Epithelial cell of esophagus (primary cell): Measurements from ENCODE around the gene SFRP2.

ENCODE experiments used
- DNase-seq: peaks from one replicate; pipeline ENCODE4 v3.0.0; 2010; ENCODE audit warnings: low read depth
- H3K4me3 ChIP-seq: 2 replicates; pipeline ENCODE4 v1.5.1; 2011; ENCODE audit warnings: mild to moderate bottlenecking, low read length, control low read depth
- TF ChIP-seq, protein P1 (sequence below): IDR thresholded peaks from 2 replicates; pipeline ENCODE4 v1.5.1; 2011; ENCODE audit warnings: low read depth, mild to moderate bottlenecking, low read length, control low read depth, inconsistent platforms; ENCODE audit not compliant: insufficient read depth; ENCODE audit errors: missing control alignments

SFRP2 gene

DNA sequence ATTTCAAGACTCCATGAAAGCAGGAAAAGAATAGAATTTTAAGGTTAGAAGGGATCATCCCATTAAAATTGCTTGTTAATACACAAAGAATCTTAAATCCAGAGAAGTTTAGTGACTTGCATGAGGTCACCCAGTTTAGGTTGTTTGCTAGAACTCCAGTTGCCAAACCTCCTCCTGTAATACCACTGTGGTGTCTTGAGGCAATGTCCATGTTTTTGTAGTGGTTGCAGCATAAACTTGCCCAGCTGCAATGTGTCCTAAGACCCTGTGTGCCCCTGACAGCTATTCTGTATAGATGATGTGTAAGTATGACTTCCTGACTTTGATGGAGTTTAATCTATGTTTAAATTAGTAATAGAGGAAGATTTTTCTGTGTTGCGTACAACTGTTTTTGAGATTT lies 6.3 kb downstream of the SFRP2 start:
- TF ChIP-seq, protein P1, sequence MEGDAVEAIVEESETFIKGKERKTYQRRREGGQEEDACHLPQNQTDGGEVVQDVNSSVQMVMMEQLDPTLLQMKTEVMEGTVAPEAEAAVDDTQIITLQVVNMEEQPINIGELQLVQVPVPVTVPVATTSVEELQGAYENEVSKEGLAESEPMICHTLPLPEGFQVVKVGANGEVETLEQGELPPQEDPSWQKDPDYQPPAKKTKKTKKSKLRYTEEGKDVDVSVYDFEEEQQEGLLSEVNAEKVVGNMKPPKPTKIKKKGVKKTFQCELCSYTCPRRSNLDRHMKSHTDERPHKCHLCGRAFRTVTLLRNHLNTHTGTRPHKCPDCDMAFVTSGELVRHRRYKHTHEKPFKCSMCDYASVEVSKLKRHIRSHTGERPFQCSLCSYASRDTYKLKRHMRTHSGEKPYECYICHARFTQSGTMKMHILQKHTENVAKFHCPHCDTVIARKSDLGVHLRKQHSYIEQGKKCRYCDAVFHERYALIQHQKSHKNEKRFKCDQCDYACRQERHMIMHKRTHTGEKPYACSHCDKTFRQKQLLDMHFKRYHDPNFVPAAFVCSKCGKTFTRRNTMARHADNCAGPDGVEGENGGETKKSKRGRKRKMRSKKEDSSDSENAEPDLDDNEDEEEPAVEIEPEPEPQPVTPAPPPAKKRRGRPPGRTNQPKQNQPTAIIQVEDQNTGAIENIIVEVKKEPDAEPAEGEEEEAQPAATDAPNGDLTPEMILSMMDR = no peak
- H3K4me3 ChIP-seq = no peak overlapping the region
- no peak for DNase-seq

DNA sequence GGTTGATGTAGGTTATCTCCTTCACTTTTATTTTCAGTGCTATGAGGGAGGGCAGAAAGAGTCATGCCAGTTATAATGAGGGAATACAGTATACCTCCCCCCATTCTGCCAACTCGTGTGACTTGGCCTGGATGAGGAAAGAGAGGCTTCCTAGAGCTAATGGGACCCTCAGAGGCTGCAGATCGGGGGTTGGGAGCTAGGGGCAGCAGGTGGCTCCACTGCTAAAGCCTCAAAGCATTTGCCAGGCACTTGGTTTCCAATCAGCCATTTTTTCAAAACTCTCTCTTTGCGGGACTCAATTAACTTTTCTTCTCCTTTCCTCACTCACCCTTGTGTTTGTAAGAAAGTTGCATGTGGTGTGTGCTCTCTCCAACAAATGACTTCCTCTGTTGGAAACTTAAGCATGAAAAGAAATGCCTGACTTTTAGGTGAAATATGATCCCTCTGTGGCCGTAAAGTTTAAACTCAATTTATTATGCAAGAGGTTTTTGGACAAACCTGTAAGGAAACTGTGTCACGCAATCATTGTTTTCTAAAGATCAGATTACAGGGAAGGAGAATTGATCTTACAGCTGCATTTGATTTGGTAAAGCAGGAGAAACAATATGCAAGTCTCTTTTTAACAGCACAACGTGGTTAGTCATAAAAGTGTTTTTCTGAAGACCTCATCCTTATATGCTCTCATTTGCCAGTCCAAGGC lies 7.0 kb downstream of the SFRP2 start:
- H3K4me3 ChIP-seq = no peak overlapping the region
- peak; percentile 60 for DNase-seq
- TF ChIP-seq, protein P1 = no peak

DNA sequence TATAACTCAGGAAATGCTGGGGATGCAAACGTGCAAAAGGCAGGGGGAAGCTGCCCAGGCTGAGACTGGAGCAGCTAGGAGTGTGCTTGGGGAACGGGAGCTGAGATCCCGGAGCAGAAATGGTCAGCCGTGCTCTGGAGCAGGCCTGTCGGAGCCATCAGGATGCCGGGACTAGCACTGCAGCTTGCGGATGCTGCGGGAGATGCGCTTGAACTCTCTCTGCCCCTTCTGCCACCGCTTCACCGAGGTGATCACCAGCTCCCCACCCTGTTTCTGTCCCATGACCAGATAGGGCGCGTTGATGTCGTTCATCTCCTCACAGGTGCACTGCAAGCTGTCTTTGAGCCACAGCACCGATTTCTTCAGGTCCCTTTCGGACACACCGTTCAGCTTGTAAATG lies 7.6 kb downstream of the SFRP2 start:
- TF ChIP-seq, protein P1 = no peak
- no peak overlapping the region for H3K4me3 ChIP-seq
- no peak for DNase-seq

DNA sequence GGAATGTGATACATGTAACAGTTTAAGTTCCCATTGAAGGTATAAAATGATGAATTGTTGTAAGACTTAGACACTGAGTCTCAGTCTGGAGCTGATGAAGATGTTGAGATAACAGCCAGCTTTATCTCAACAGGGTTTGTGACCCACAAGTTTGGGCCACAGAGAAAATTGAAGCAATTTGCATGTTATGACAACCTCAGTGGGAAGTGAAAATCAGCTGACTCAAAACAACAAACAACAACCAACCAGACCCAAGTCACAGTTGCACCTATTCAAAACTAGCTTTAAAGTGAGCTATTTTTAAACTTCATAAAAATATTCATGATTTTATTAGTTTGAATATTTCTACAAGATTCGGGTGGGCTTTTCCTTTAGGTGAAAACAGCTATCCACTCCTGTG lies 8.0 kb downstream of the SFRP2 start:
- H3K4me3 ChIP-seq = no peak overlapping the region
- no peak for DNase-seq
- TF ChIP-seq, protein P1 = no peak

DNA sequence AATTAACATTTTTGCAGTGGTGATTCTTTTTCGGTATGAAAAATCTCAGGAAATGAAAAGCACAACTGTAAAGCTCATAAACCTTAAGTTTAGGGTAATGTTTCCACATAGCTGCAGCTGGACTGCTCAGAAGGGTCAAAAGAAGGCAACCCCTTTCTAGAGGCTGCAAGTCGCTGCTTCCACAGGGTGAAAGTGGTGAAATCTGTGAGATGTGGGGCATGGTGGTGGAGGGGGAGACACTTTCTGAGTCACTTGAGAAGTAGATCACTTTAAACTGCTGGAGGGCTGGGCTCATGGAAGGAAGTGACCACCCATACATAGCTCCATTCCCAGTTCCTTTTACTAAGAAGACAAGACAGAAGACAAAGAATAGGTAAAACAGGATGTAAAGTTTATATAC lies 8.7 kb downstream of the SFRP2 start:
- no peak overlapping the region for H3K4me3 ChIP-seq
- TF ChIP-seq, protein P1 = no peak
- DNase-seq = no peak

DNA sequence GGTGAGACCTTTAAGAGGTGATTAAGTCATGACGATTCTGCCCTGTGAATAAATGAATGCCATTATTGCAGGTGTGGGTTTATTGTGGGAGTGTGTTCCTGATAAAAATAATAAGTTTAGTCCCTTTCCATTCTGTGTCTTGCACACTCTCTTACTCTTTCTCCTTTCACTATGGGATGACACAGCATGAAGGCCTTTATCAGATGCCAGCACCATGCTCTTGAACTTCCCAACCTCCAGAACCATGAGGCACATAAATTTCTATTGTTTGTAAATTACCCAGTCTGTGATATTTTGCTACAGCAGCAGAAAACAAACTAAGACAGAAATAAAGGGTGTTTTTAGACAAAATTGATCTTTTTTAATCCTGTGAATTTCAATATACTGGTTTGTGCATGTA lies 10.5 kb downstream of the SFRP2 start:
- H3K4me3 ChIP-seq = no peak overlapping the region
- no peak for DNase-seq
- TF ChIP-seq, protein P1 = no peak

DNA sequence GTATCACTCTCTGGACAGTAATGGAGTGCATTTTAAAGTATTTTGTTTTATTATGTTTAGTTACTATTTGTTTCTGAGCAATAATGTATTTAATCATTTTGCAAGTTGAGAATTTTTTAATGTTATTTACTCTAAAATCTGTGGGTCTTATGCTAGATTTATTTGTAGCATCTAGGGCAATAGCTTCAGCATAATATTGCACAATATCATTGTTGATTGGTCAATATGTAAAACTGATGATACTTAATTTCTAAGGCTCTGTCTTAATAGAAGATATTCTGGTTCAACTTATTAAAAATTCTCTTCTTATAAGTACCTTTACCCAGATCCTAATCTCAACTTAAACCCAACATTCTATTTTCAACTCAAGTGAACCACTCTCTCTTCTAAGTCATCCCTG lies 11.5 kb downstream of the SFRP2 start:
- no peak for DNase-seq
- no peak overlapping the region for H3K4me3 ChIP-seq
- TF ChIP-seq, protein P1 = no peak
